Thoracic aorta (tissue), 2 donors: Measurements from ENCODE around the gene TLCD5. TPM values are rescaled to one million over a fixed set of nuclear protein-coding genes. Genes with fewer than 3 reads are reported as not detected.
A peak's percentile ranks its signal among the peaks of the same experiment; 100 is the strongest.

ENCODE experiments used
- ATAC-seq: fragments of 150-250 bp; one replicate; pipeline ENCODE4 v1.8.0; 2017; ENCODE audit warnings: low read depth; ENCODE audit not compliant: insufficient number of reproducible peaks, low FRiP score
- DNase-seq: peaks from one replicate; pipeline ENCODE4 v3.0.0-alpha.2; 2020; ENCODE audit warnings: low spot score
- H3K27ac ChIP-seq, 2 donors: fragments of 200-600 bp; sonication (generic); 1 replicate in 1 of 2; 2 replicates in 1 of 2; pipeline ENCODE4 v1.5.1; 2016; ENCODE audit warnings: mild to moderate bottlenecking in 2 of 2, moderate library complexity in 2 of 2
- H3K27me3 ChIP-seq: fragments of 200-600 bp; sonication (generic); replicated peaks from 2 replicates; pipeline ENCODE4 v1.6.0; 2016; ENCODE audit warnings: mild to moderate bottlenecking; ENCODE audit not compliant: insufficient read depth
- H3K36me3 ChIP-seq: fragments of 200-600 bp; sonication (generic); one replicate; pipeline ENCODE4 v1.5.1; 2016
- H3K4me1 ChIP-seq, 2 donors: fragments of 200-600 bp; sonication (generic); 1 replicate in 1 of 2; 2 replicates in 1 of 2; pipeline versions ENCODE4 v1.5.1 to v1.6.0; 2016; ENCODE audit warnings: low read depth in 2 of 2, mild to moderate bottlenecking in 1 of 2; ENCODE audit not compliant: control insufficient read depth in 1 of 2
- H3K4me3 ChIP-seq: fragments of 200-600 bp; sonication (generic); 2 replicates; pipeline ENCODE4 v1.5.1; 2016; ENCODE audit warnings: mild to moderate bottlenecking
- H3K9me3 ChIP-seq: fragments of 200-600 bp; sonication (generic); 2 replicates; pipeline ENCODE4 v1.5.1; 2016
- CTCF ChIP-seq: fragments of 200-600 bp; sonication (generic); IDR thresholded peaks from one replicate; pipeline ENCODE4 v1.5.1; 2019; ENCODE audit warnings: antibody characterized with exemption
- total RNA-seq, 2 donors: library from RNA; depleted of rRNA; stranded (reverse); fragments of >200 nt; gene quantifications; one replicate each; pipeline versions ENCODE4 v1.1.0 to v1.2.3, GENCODE V29; 2016

Gene TLCD5
- total RNA-seq, 2 donors from 2014 or later = 8.0 to 10.7 TPM

GRCh38 chr11:120333801-120334200 is 8.7 kb downstream of the TLCD5 start:
- peaks cover 7% of the 10 kb centered on the region for H3K36me3 ChIP-seq
- DNase-seq (no peak), ATAC-seq (no peak)
- peaks cover 32 to 50% of the 10 kb centered on the region in 2 donors for H3K4me1 ChIP-seq
- no peaks in the 10 kb centered on the region for H3K9me3 ChIP-seq
- no peak overlapping the region for H3K4me3 ChIP-seq
- TF ChIP-seq CTCF = no peak
- H3K27me3 ChIP-seq = no peaks in the 10 kb centered on the region
- peak overlapping the region; percentile 73 to 81 for H3K27ac ChIP-seq

- Histone ChIP-seq H3K4me1 (peaks cover 36 to 53% of the 10 kb centered on the region in 2 donors), H3K27ac (peak overlapping the region; percentile 73 to 81), H3K36me3 (peaks cover 7% of the 10 kb centered on the region), H3K4me3 (no peak overlapping the region), H3K27me3 (no peaks in the 10 kb centered on the region), H3K9me3 (no peaks in the 10 kb centered on the region)
- ATAC-seq (no peak), DNase-seq (no peak)
- no peak for TF ChIP-seq CTCF
Observed at GRCh38 chr11:120334332-120334731, 9.2 kb downstream of the TLCD5 start.

GRCh38 chr11:120334894-120335462 is 9.9 kb downstream of the TLCD5 start:
- H3K27ac ChIP-seq = peak overlapping the region; percentile 95 to 99
- peaks cover 5% of the 10 kb centered on the region for H3K36me3 ChIP-seq
- ATAC-seq (peak; percentile 53), DNase-seq (peak; percentile 46)
- H3K4me3 ChIP-seq = peak overlapping the region; percentile 86
- H3K27me3 ChIP-seq = no peaks in the 10 kb centered on the region
- H3K4me1 ChIP-seq = peaks cover 36 to 57% of the 10 kb centered on the region in 2 donors
- TF ChIP-seq CTCF = peak; percentile 71
- no peaks in the 10 kb centered on the region for H3K9me3 ChIP-seq

- DNase-seq (no peak), ATAC-seq (no peak)
- H3K4me3 ChIP-seq = peak overlapping the region; percentile 86
- H3K27ac ChIP-seq = peak overlapping the region; percentile 95 to 99
- H3K4me1 ChIP-seq = peaks cover 36 to 62% of the 10 kb centered on the region in 2 donors
- no peaks in the 10 kb centered on the region for H3K9me3 ChIP-seq
- no peaks in the 10 kb centered on the region for H3K27me3 ChIP-seq
- no peaks in the 10 kb centered on the region for H3K36me3 ChIP-seq
- no peak for TF ChIP-seq CTCF
Observed at GRCh38 chr11:120335556-120335907, 10.4 kb downstream of the TLCD5 start.

GRCh38 chr11:120335908-120336640 is 11.0 kb downstream of the TLCD5 start, which contains the start of gene ARHGEF12:
Gene ARHGEF12 (plus strand): TSS chr11:120336413. CDS start chr11:120337244, 831 bp downstream.
- Histone ChIP-seq H3K27ac (peak within 1 kb of the TSS; percentile 95 to 99), H3K27me3 (no peaks in the 10 kb centered on the region), H3K9me3 (no peaks in the 10 kb centered on the region), H3K36me3 (no peaks in the 10 kb centered on the region), H3K4me1 (peaks cover 33 to 62% of the 10 kb centered on the region in 2 donors), H3K4me3 (peak within 1 kb of the TSS; percentile 86)
- DNase-seq (peak; percentile 70), ATAC-seq (peak; percentile 44)
- TF ChIP-seq CTCF = no peak
